ENCODE measurements around the gene MAGOHB. TPM values are rescaled to one million over a fixed set of nuclear protein-coding genes. Genes with fewer than 3 reads are reported as not detected.
A peak's percentile ranks its signal among the peaks of the same experiment; 100 is the strongest.
"Not testable (repeated sequence)": the region's sequence is repeated elsewhere in the genome, so short reads cannot be mapped to it uniquely, and the experiment has no call there.

The MAGOHB gene
- total RNA-seq, 2 donors from 2014 or later: 10.6 to 11.1 TPM

GRCh38 chr12:10601860-10602259 lies 11.5 kb downstream of the MAGOHB start:
- H3K4me1 Mint-ChIP-seq: peaks cover 8% of the 10 kb centered on the region
- DNase-seq (no peak), ATAC-seq (no peak)
- H3K9me3 ChIP-seq (ENCODE audit: control insufficient read depth, low read length, poor library complexity, severe bottlenecking): no peaks in the 10 kb centered on the region
- H3K4me3 Mint-ChIP-seq: no peak overlapping the region
- no peaks in the 10 kb centered on the region for H3K27me3 Mint-ChIP-seq
- H3K36me3 Mint-ChIP-seq (ENCODE audit: low read depth): peaks cover 2% of the 10 kb centered on the region
- no peak overlapping the region for H3K27ac Mint-ChIP-seq

- no peak overlapping the region for H3K27ac Mint-ChIP-seq
- no peak overlapping the region for H3K4me3 Mint-ChIP-seq
- peaks cover 2% of the 10 kb centered on the region for H3K36me3 Mint-ChIP-seq (ENCODE audit: low read depth)
- DNase-seq (no peak), ATAC-seq (no peak)
- no peaks in the 10 kb centered on the region for H3K27me3 Mint-ChIP-seq
- H3K4me1 Mint-ChIP-seq: peaks cover 8% of the 10 kb centered on the region
- H3K9me3 ChIP-seq (ENCODE audit: control insufficient read depth, low read length, poor library complexity, severe bottlenecking): no peaks in the 10 kb centered on the region
These were observed 12.4 kb downstream of the MAGOHB start for GRCh38 chr12:10600988-10601387.

GRCh38 chr12:10595881-10596280 lies 17.5 kb downstream of the MAGOHB start:
- Mint-ChIP-seq H3K4me3 (no peak overlapping the region), H3K36me3 (ENCODE audit: low read depth) (peaks cover 2% of the 10 kb centered on the region)
- no peak for DNase-seq

GRCh38 chr12:10590966-10591365 lies 22.4 kb downstream of the MAGOHB start:
- H3K36me3 Mint-ChIP-seq (ENCODE audit: low read depth): peaks cover 2% of the 10 kb centered on the region
- ATAC-seq (no peak), DNase-seq (no peak)
- no peaks in the 10 kb centered on the region for H3K4me1 Mint-ChIP-seq
- no peaks in the 10 kb centered on the region for H3K9me3 ChIP-seq (ENCODE audit: control insufficient read depth, low read length, poor library complexity, severe bottlenecking)
- no peak overlapping the region for H3K4me3 Mint-ChIP-seq
- H3K27ac Mint-ChIP-seq: no peak overlapping the region
- no peaks in the 10 kb centered on the region for H3K27me3 Mint-ChIP-seq

More at GRCh38 chr12:10595881-10596280, 17.5 kb downstream of the MAGOHB start:
- no peaks in the 10 kb centered on the region for H3K9me3 ChIP-seq (ENCODE audit: control insufficient read depth, low read length, poor library complexity, severe bottlenecking)
- H3K27ac Mint-ChIP-seq: no peak overlapping the region
- no peaks in the 10 kb centered on the region for H3K4me1 Mint-ChIP-seq
- no peak for ATAC-seq
- H3K27me3 Mint-ChIP-seq: no peaks in the 10 kb centered on the region

- H3K9me3 ChIP-seq (ENCODE audit: control insufficient read depth, low read length, poor library complexity, severe bottlenecking): no peaks in the 10 kb centered on the region
- Mint-ChIP-seq H3K4me1 (no peaks in the 10 kb centered on the region), H3K27ac (no peak overlapping the region), H3K27me3 (no peaks in the 10 kb centered on the region), H3K4me3 (no peak overlapping the region), H3K36me3 (ENCODE audit: low read depth) (no peaks in the 10 kb centered on the region)
- DNase-seq (no peak), ATAC-seq (no peak)
These were observed 29.0 kb downstream of the MAGOHB start for GRCh38 chr12:10584415-10584814.

GRCh38 chr12:10582704-10583103 lies 30.7 kb downstream of the MAGOHB start:
- H3K4me1 Mint-ChIP-seq: no peaks in the 10 kb centered on the region
- H3K36me3 Mint-ChIP-seq (ENCODE audit: low read depth): no peaks in the 10 kb centered on the region
- H3K27ac Mint-ChIP-seq: no peak overlapping the region
- H3K4me3 Mint-ChIP-seq: no peak overlapping the region
- H3K27me3 Mint-ChIP-seq: no peaks in the 10 kb centered on the region
- H3K9me3 ChIP-seq (ENCODE audit: control insufficient read depth, low read length, poor library complexity, severe bottlenecking): no peaks in the 10 kb centered on the region
- ATAC-seq (no peak), DNase-seq (no peak)

- not testable (repeated sequence) for H3K27ac Mint-ChIP-seq; H3K36me3 Mint-ChIP-seq (ENCODE audit: low read depth); ATAC-seq; H3K9me3 ChIP-seq (ENCODE audit: control insufficient read depth, low read length, poor library complexity, severe bottlenecking); H3K27me3 Mint-ChIP-seq; H3K4me3 Mint-ChIP-seq; H3K4me1 Mint-ChIP-seq; DNase-seq
These were observed 31.3 kb downstream of the MAGOHB start for GRCh38 chr12:10582133-10582532.

GRCh38 chr12:10574307-10574706 lies 39.1 kb downstream of the MAGOHB start:
- DNase-seq (no peak), ATAC-seq (no peak)
- Mint-ChIP-seq H3K36me3 (ENCODE audit: low read depth) (no peaks in the 10 kb centered on the region), H3K4me1 (peaks cover 2% of the 10 kb centered on the region), H3K4me3 (no peak overlapping the region), H3K27ac (no peak overlapping the region), H3K27me3 (peaks cover 24% of the 10 kb centered on the region)
- H3K9me3 ChIP-seq (ENCODE audit: control insufficient read depth, low read length, poor library complexity, severe bottlenecking): no peaks in the 10 kb centered on the region

GRCh38 chr12:10572021-10572490 lies 41.4 kb downstream of the MAGOHB start:
- H3K4me1 Mint-ChIP-seq, ATAC-seq, DNase-seq: not testable (repeated sequence)

GRCh38 chr12:10571141-10571540 lies 42.3 kb downstream of the MAGOHB start:
- H3K9me3 ChIP-seq (ENCODE audit: control insufficient read depth, low read length, poor library complexity, severe bottlenecking): no peaks in the 10 kb centered on the region
- no peak overlapping the region for H3K4me3 Mint-ChIP-seq
- no peaks in the 10 kb centered on the region for H3K36me3 Mint-ChIP-seq (ENCODE audit: low read depth)
- H3K27me3 Mint-ChIP-seq: peaks cover 37% of the 10 kb centered on the region
- H3K27ac Mint-ChIP-seq: no peak overlapping the region
- no peaks in the 10 kb centered on the region for H3K4me1 Mint-ChIP-seq
- ATAC-seq (no peak), DNase-seq (no peak)

More at GRCh38 chr12:10572021-10572490, 41.4 kb downstream of the MAGOHB start:
- peaks cover 32% of the 10 kb centered on the region for H3K27me3 Mint-ChIP-seq
- H3K4me3 Mint-ChIP-seq; H3K27ac Mint-ChIP-seq; H3K36me3 Mint-ChIP-seq (ENCODE audit: low read depth); H3K9me3 ChIP-seq (ENCODE audit: control insufficient read depth, low read length, poor library complexity, severe bottlenecking): not testable (repeated sequence)

GRCh38 chr12:10567813-10568212 lies 45.6 kb downstream of the MAGOHB start:
- H3K27me3 Mint-ChIP-seq: peaks cover 56% of the 10 kb centered on the region
- ATAC-seq (no peak), DNase-seq (no peak)
- no peaks in the 10 kb centered on the region for H3K4me1 Mint-ChIP-seq
- H3K27ac Mint-ChIP-seq: no peak overlapping the region
- H3K36me3 Mint-ChIP-seq (ENCODE audit: low read depth): no peaks in the 10 kb centered on the region
- H3K9me3 ChIP-seq (ENCODE audit: control insufficient read depth, low read length, poor library complexity, severe bottlenecking): no peaks in the 10 kb centered on the region
- no peak overlapping the region for H3K4me3 Mint-ChIP-seq

GRCh38 chr12:10563966-10564365 lies 49.4 kb downstream of the MAGOHB start:
- H3K27ac Mint-ChIP-seq: no peak overlapping the region
- H3K4me1 Mint-ChIP-seq: peaks cover 5% of the 10 kb centered on the region
- peaks cover 46% of the 10 kb centered on the region for H3K27me3 Mint-ChIP-seq
- ATAC-seq: no peak
- no peak for DNase-seq
- H3K4me3 Mint-ChIP-seq: no peak overlapping the region
- H3K36me3 Mint-ChIP-seq (ENCODE audit: low read depth): no peaks in the 10 kb centered on the region
- H3K9me3 ChIP-seq (ENCODE audit: control insufficient read depth, low read length, poor library complexity, severe bottlenecking): no peaks in the 10 kb centered on the region

- H3K27ac Mint-ChIP-seq: no peak overlapping the region
- no peaks in the 10 kb centered on the region for H3K36me3 Mint-ChIP-seq (ENCODE audit: low read depth)
- no peaks in the 10 kb centered on the region for H3K9me3 ChIP-seq (ENCODE audit: control insufficient read depth, low read length, poor library complexity, severe bottlenecking)
- DNase-seq (no peak), ATAC-seq (no peak)
- H3K4me1 Mint-ChIP-seq: peaks cover 5% of the 10 kb centered on the region
- H3K4me3 Mint-ChIP-seq: no peak overlapping the region
- H3K27me3 Mint-ChIP-seq: peaks cover 53% of the 10 kb centered on the region
These were observed 50.4 kb downstream of the MAGOHB start for GRCh38 chr12:10563002-10563401.

- no peak overlapping the region for H3K4me3 Mint-ChIP-seq
- no peak for ATAC-seq
- H3K27ac Mint-ChIP-seq: no peak overlapping the region
- H3K9me3 ChIP-seq (ENCODE audit: control insufficient read depth, low read length, poor library complexity, severe bottlenecking): no peaks in the 10 kb centered on the region
- peaks cover 51% of the 10 kb centered on the region for H3K27me3 Mint-ChIP-seq
- H3K36me3 Mint-ChIP-seq (ENCODE audit: low read depth): no peaks in the 10 kb centered on the region
- H3K4me1 Mint-ChIP-seq: peaks cover 5% of the 10 kb centered on the region
- peak in 1 of 3 donors; percentile 6 for DNase-seq
These were observed 51.0 kb downstream of the MAGOHB start for GRCh38 chr12:10562306-10562933.

Measured in T-helper 17 cell (primary cell).